ENCODE results near the gene IFT122. TPM values are rescaled to one million over a fixed set of nuclear protein-coding genes. Genes with fewer than 3 reads are reported as not detected.

The IFT122 gene
- total RNA-seq, 3 donors from 2014 or later, result 43.2 to 60.6 (median 45.8) TPM

GRCh38 chr3:129563332-129563731 is 123.3 kb downstream of the IFT122 start:
- peaks cover 0 to 9% of the 10 kb centered on the region in 2 donors for H3K4me1 ChIP-seq

DNA sequence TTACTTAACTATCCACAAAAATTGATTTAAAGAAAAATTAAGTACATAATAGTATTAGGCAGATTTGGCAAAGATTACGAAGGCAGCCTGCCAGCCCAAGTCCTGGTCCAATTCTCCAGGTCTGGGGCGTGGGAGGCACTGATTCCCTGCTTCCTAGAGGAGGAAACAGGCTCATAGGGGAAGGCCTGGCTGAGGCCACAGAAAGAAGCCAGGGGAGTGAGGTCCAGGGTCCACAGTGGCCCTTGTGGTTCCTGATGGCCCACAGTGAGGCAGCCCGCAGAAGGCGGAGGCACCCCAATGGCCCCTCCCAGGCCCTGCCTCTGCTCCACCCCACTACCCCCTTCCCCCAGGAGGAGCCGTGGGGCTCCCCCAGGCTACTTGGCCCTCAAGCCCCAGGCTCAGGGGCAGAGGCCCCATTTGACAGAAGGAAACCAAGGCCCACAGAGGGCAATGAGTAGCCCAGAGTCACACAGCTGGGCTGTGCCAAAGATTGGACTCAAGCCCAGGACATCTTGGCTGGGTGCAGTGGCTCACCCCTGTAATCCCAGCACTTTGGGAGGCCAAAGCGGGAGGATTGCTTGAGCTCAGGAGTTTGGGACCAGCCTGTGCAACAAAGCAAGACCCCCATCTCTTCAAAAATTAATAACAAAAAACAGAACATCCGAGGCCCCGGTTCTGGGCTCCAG is 124.0 kb downstream of the IFT122 start:
- peaks cover 0 to 9% of the 10 kb centered on the region in 2 donors for H3K4me1 ChIP-seq
- no peak overlapping the region for H3K4me3 ChIP-seq
- TF ChIP-seq CTCF (IDR thresholded peaks at IDR 0.05) (no peak), POLR2A (IDR thresholded peaks at IDR 0.05) (no peak), POLR2AphosphoS5 (IDR thresholded peaks at IDR 0.05) (no peak)
- peak overlapping the region in 1 of 2 donors; percentile 94 for H3K27ac ChIP-seq
- H3K36me3 ChIP-seq, result no peaks in the 10 kb centered on the region
- no peaks in the 10 kb centered on the region for H3K9me3 ChIP-seq
- intact Hi-C loops (cut with DNase I; ENCODE audit: low total_unique reads), result no loop called here
- no peaks in the 10 kb centered on the region for H3K27me3 ChIP-seq
- DNase-seq (ENCODE audit: low spot score in 2 of 2), result no peak

More at GRCh38 chr3:129563332-129563731, 123.3 kb downstream of the IFT122 start:
- intact Hi-C loops (cut with DNase I; ENCODE audit: low total_unique reads), result no loop called here
- Histone ChIP-seq H3K36me3 (no peaks in the 10 kb centered on the region), H3K27ac (peak overlapping the region in 1 of 2 donors; percentile 94), H3K27me3 (no peaks in the 10 kb centered on the region), H3K9me3 (no peaks in the 10 kb centered on the region), H3K4me3 (no peak overlapping the region)
- no peak for DNase-seq (ENCODE audit: low spot score in 2 of 2)
- TF ChIP-seq POLR2A (IDR thresholded peaks at IDR 0.05) (no peak), CTCF (IDR thresholded peaks at IDR 0.05) (no peak), POLR2AphosphoS5 (IDR thresholded peaks at IDR 0.05) (no peak)

DNA sequence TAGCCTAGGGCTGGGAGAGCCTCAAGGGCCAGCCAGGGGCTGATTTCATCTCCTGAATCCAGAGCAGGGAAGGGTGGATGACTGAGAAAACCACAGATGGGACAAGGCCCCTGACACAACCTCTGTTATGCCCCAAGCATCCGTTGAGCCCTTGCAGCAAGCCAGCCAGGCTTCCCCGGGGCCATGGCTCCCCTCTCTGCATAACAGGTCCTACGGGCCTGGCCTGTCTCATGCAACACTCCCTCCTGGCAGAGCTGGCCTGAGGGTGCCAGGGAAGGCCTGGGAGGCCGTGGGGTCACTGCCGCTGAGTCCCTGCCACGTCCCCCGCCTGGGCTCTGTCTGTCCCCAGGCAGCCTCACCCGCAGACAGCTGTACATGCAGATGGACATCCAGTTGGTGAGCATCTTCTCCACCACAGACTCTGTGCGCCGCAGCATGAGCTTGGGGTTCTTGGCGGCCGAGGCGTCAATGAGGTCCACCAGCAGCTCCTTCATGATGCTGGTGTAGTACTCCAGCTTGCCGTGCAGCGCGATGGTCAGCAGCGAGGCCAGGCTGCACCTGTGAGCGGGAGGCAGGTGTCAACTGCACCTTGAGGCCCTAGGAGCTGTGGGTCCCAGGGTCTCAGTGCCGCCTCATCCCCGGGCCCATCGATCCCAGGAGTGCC is 125.1 kb downstream of the IFT122 start:
- no peak for DNase-seq (ENCODE audit: low spot score in 2 of 2)
- no peak for TF ChIP-seq POLR2A (IDR thresholded peaks at IDR 0.05)
- no peak for TF ChIP-seq POLR2AphosphoS5 (IDR thresholded peaks at IDR 0.05)
- TF ChIP-seq CTCF (IDR thresholded peaks at IDR 0.05), result no peak
- Histone ChIP-seq H3K4me1 (peaks cover 0 to 9% of the 10 kb centered on the region in 2 donors), H3K36me3 (no peaks in the 10 kb centered on the region), H3K4me3 (no peak overlapping the region), H3K27me3 (no peaks in the 10 kb centered on the region), H3K9me3 (no peaks in the 10 kb centered on the region), H3K27ac (peak overlapping the region in 1 of 2 donors; percentile 94)
- intact Hi-C loops (cut with DNase I; ENCODE audit: low total_unique reads), result no loop called here

GRCh38 chr3:129565902-129566301 is 125.9 kb downstream of the IFT122 start:
- no peaks in the 10 kb centered on the region for H3K36me3 ChIP-seq
- H3K27me3 ChIP-seq, result no peaks in the 10 kb centered on the region
- H3K4me3 ChIP-seq, result no peak overlapping the region
- DNase-seq (ENCODE audit: low spot score in 2 of 2), result no peak
- H3K27ac ChIP-seq, result peak overlapping the region in 1 of 2 donors; percentile 94
- TF ChIP-seq POLR2A (IDR thresholded peaks at IDR 0.05), result no peak
- TF ChIP-seq POLR2AphosphoS5 (IDR thresholded peaks at IDR 0.05), result no peak
- TF ChIP-seq CTCF (IDR thresholded peaks at IDR 0.05), result no peak
- peaks cover 0 to 8% of the 10 kb centered on the region in 2 donors for H3K4me1 ChIP-seq
- intact Hi-C loops (cut with DNase I; ENCODE audit: low total_unique reads), result no loop called here
- H3K9me3 ChIP-seq, result no peaks in the 10 kb centered on the region

- H3K36me3 ChIP-seq, result no peaks in the 10 kb centered on the region
- DNase-seq (ENCODE audit: low spot score in 2 of 2), result no peak
- H3K9me3 ChIP-seq, result no peaks in the 10 kb centered on the region
- H3K4me1 ChIP-seq, result no peaks in the 10 kb centered on the region
- H3K4me3 ChIP-seq, result no peak overlapping the region
- intact Hi-C loops (cut with DNase I; ENCODE audit: low total_unique reads), result no loop called here
- H3K27ac ChIP-seq, result peak overlapping the region in 1 of 2 donors; percentile 14
- H3K27me3 ChIP-seq, result no peaks in the 10 kb centered on the region
- TF ChIP-seq CTCF (IDR thresholded peaks at IDR 0.05) (no peak), POLR2AphosphoS5 (IDR thresholded peaks at IDR 0.05) (no peak), POLR2A (IDR thresholded peaks at IDR 0.05) (no peak)
These were observed 127.2 kb downstream of the IFT122 start for GRCh38 chr3:129567176-129567705.
